Activated CD8-positive, alpha-beta memory T cell treated with anti-CD3 and anti-CD28 coated beads, Interleukin-2, amount 50 U/mL, for 4 hours (primary cell): Measurements from ENCODE around the gene HMGA1.
A peak's percentile ranks its signal among the peaks of the same experiment; 100 is the strongest.

ENCODE experiments used
- DNase-seq: peaks from one replicate; pipeline ENCODE4 v3.0.0-alpha.2; 2020

Gene HMGA1

GRCh38 chr6:34225551-34225950 is 11.1 kb upstream of the HMGA1 start:
- no peak for DNase-seq

- DNase-seq: no peak
Observed at GRCh38 chr6:34226066-34226465, 10.6 kb upstream of the HMGA1 start.

- no peak for DNase-seq
Observed at GRCh38 chr6:34226731-34227586, 9.7 kb upstream of the HMGA1 start.

- DNase-seq: no peak
Observed at GRCh38 chr6:34227761-34228421, 8.8 kb upstream of the HMGA1 start.

DNA sequence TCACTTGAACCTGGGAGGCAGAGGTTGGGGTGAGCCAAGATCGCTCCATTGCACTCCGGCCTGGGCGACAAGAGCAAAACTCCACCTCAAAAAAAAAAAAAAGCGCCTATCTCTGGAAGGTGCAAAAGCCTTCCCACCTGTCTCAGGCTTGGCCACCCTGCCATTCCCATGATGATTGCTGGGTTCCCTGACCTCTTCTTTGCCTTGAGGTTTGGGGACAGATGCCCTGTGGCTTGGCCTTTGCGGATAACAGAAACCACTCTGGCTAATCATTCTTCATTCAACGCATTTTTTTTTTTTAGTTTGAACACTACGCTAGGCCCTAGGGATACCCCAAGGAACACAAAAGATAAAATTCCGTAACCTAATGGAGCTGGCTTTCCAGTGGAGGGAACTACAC is 6.8 kb upstream of the HMGA1 start:
- no peak for DNase-seq

- DNase-seq: no peak
Observed at GRCh38 chr6:34230653-34231371, 5.9 kb upstream of the HMGA1 start.

DNA sequence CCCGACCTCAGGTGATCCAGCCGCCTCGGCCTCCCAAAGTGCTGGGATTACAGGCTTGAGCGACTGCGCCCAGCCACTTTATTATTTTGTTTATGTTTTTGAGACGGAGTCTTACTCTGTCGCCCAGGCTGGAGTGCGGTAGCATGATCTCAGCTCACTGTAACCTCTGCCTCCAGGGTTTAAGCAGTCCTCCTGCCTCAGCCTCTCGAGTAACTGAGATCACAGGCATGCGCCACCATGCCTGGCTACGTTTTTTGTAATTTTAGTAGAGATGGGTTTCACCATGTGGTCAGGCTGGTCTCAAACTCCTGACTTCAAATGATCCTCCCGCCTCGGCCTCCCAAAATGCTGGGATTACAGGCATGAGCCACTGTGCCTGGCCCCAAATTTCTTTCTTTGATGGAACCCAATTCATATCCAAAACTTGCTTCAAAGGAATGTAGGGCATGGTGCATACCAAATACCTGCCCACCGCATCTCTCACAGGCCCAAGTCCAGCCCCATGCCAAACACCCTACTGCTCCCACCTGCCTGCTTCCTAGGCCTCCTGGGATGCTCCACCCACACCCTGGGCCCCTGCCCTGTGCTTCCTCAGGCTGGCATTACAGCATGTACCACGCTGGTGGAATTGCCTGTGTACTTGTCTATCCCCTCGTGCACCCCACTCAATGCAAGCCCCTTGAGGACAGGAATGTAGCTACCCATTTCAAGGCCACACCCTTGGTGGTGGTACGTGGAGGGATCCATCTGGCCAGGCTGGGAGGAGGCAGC is 4.9 kb upstream of the HMGA1 start:
- DNase-seq: no peak

DNA sequence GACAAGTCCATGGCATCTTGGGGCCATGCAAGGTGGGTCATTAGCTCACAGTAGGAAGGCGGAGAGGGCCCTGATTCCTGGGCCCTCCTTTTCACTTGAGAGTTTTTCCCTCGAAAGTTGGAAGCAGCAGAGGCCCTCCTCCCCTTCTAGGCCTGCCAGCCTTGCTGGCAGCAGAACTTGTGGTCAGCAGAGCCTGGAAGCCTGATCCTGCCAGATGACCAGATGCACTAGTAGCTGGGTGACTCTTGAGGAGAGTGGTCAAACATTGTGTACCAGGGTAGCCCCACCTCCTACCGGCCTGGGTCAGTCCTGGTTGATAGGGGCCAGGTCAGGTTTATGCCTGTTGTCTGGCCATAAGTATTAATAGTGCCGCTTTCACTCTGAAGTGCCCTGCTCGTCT is 3.8 kb upstream of the HMGA1 start:
- DNase-seq: no peak

DNA sequence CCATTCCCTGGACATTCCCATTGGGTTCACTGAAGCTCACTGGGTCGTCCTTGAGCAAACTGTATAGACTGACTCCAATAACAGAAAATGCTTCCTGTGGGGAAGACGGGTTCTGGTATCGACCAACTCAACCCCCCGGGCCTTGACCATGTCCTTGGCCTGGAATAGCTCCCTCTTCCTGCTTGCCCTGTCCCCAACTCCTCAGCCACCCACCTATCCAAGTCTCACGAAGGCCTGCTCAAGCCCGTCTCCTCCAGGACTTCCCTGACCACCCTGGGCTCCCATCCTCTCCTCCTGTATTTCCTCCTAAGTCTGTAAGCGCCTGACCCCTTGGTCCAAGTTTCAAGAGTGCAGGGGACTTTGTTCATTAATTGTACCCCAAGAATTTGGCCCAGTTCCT is 2.8 kb upstream of the HMGA1 start:
- DNase-seq: no peak

DNA sequence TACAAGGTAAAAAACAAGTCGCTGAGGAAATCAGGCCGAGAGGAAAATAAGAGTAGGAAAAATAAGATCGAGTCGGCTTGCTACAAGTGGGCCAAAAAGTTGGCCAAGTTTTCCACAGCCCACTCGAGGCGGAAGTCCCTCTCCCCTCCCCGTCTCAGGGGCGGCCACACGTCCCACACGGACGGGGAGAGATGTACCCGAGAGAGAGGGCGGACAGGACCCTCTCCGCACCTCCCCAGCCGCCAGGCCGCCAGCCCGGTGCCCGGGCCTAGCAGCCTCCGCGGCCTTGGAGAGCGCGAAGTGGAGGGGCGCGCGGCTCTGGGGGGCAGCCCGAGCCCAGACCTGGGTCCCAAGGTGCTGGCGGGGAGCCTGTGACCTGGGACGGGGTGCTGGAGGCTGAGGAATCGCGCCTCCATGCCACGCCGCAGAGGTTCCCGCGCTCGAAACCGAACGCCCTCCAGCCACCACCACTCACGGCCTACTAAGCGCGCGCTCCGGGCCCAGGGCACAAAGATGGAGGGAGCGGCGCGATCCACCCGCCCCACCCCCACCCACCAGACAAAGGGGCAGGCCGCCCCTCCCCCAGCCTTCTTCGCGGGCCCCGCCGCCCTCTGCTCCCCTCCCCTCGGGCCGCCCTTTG is 1.9 kb upstream of the HMGA1 start:
- no peak for DNase-seq

DNA sequence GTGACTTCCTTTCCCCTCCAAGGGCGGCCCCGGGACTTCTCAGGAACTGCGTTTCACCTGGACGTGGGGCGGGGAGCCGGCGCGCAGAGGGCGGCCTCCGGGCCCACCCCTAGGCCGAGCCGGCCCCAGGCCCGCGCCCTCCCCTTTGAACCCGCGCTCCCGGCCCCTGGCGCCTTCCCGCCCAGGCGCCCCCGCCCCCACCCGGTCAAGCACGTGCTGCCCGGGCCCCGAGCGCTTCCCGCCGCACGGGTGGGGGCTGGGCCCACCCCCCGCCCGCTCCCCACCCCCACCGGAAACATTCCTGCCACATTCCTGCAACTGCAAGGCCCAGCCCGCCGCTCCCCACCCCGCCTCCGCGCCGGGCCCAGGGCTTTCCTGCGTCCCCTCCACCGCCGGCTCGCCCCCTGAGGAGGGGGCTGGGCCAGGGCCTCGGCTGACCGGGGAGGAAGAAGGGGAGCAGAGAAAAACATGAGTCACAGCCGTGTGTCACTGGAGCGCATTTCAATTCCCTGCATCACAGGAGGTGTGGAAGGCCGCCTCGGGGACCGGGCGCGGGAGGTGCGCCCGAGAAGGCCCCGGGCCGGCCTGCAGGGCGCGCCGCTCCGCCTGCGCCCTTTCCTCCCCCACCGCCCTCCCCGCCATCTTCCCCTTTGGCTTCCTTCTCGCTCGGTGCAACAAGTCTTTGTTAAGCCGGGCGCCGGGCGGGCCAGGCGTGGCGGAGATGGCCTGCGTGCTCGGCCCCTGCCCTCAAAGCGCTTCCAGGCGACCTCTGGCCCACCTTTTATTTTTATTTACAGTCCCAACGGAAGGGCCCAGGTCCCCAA is 1.2 kb upstream of the HMGA1 start:
- peak; percentile 74 for DNase-seq

DNA sequence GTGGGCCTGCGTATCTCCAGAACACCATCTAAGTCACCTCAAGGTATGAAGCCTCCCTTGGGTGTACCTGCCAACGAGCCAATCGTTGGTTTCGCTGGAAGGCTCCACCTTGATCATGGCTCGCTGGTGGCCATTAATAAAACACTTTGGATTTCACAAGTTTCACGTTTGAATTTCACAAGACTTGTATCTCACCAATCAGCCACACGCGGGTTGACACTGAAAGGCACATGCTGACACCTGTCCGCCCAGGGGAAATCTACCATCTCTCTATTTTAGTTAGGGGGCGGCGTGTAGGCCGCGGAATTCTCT is 586 bp upstream of the HMGA1 start:
- DNase-seq: no peak

DNA sequence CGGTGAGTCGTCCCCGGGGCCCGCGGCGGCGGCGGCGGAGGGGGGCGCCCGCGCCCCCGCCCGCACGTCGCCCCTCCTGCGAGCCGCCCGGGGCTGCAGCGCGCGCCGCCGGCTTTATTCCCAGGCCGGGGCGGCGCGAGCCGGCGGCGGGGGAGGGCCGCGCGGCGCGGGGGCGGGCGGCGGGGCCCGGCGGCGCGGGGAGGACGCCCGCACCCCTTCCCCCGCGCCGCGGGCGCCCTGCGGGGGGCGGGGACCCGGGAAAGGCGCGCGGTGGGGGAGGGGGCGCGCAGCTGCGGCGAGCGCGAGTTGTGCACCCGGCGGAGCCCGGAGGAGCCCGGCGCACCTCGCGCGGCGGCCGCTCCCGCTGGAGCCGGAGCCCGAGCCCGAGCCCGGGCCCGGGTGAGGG is 646 bp downstream of the HMGA1 start:
- peak; percentile 48 for DNase-seq

DNA sequence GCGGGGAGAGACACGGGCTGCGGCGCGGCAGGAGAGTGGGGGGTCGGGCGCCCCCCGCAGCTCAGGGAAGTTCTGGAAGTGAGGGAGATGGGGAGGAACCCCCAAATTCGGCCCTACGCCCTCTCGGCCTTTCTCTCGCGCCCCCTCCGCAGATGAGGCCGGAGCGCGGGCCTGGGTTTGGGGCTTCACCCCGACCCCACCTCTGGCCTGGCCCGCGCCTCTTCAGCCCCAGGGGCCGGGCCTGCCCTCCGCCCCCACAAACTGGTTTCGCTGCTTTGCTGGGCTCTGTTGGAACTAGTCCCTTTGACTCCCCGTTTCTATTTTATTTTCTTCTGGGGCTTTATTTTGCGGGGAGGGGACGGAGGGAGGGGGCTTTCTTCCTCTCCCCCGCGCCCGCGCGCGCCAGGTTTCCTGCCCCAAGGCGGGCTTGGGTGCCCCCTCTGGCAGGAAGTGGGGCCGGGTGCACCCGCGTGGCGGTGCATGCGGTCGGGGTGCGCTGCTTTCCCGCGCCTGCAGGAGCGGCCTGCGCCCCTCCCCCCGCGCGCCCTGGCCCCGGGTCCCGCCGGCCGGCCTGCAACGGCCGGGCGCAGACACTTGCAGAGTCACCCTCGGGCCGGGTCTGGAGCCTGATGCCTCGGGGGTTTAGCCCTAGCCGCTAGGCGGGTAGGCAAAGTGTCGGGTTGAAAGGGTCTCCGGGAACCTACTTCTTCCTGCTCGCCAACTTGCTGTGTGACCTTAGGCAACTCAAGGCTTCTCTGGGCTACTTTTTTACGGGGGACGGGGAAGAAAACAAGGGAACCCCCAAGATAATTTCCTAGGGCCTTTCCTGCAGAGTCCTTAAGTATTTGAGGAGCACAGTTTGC is 1.3 kb downstream of the HMGA1 start:
- peak; percentile 76 for DNase-seq

GRCh38 chr6:34238585-34239499 is 2.2 kb downstream of the HMGA1 start:
- no peak for DNase-seq

- DNase-seq: no peak
Observed at GRCh38 chr6:34239500-34239825, 2.8 kb downstream of the HMGA1 start.

DNA sequence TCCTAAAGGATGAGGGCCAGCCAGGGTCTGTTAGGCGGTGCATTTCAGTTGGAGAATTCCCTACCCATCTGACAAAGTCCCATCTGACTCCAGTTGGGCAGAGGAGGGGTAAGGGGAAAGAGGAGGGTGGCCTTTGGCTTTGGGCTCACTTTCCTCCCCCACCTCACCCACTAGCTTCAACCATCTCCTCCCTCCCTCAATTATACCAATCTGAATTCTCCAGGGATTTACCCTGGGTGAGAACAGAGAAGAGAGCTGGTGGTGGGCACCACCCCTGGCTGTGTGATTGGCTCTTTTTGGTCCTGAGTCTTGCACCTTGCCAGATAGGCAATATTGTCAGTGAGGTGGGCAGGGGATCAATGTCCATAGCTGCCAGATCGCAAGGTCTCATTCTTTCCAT is 3.2 kb downstream of the HMGA1 start:
- DNase-seq: no peak

DNA sequence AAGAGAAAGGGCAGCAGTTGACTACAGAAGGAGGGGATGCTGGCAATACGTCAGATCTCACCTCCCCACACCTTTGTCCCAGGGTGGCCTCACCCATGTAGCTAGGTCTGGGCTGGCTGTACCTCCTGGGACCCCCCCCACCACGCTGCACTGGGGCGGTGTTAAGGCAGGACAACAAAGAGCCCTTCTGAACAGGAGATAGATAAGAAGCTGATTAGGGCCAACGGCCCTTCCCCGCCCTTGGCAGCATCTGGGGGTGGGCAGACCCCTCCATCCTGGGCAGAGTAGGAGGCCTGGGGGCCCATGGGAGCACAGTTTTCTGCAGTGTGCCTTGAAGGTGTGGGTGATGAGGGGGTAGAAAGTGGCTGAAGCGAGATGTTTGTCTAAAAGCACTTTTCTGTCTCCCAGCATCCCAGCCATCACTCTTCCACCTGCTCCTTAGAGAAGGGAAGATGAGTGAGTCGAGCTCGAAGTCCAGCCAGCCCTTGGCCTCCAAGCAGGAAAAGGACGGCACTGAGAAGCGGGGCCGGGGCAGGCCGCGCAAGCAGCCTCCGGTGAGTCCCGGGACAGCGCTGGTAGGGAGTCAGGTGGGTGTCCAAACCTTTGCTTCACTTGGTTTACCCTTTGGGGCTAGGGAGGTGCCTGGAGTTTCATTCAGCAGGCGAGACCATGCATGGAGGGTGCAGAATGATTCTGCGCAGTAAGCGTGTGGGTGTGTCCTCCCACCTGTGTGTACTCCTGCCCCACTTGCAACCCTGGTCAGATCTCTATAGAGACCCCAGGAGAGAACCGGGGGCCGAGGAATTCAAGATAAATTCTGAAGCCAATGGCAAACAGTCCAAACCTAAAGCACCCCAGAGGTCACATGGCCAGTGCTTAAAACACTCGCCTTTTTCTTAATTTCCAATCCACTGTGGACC is 3.9 kb downstream of the HMGA1 start:
- no peak for DNase-seq
